Astrocyte (in vitro differentiated cells and primary cell): ENCODE measurements around the gene DIP2C. TPM values are rescaled to one million over a fixed set of nuclear protein-coding genes. Genes with fewer than 3 reads are reported as not detected.
"Not testable (repeated sequence)": the region's sequence is repeated elsewhere in the genome, so short reads cannot be mapped to it uniquely, and the experiment has no call there.

Source experiments
- DNase-seq: peaks from one replicate; pipeline ENCODE4 v3.0.0-alpha.2; 2010; ENCODE audit warnings: low read depth
- FAIRE-seq: peaks from 2 replicates; lab custom pipeline; 2011; peaks lifted over from hg19 to GRCh38; lab: Jason Lieb, UNC
- H2AFZ ChIP-seq: 2 replicates; pipeline ENCODE4 v1.6.0; 2012; ENCODE audit warnings: low read depth, low read length, inconsistent platforms
- H3K27ac ChIP-seq: 2 replicates; pipeline ENCODE4 v1.5.1; 2011; ENCODE audit warnings: low read depth, low read length, inconsistent platforms
- H3K27me3 ChIP-seq: 2 replicates; pipeline ENCODE4 v1.6.0; 2011; ENCODE audit warnings: low read length, inconsistent platforms; ENCODE audit not compliant: insufficient read depth
- H3K36me3 ChIP-seq: 2 replicates; pipeline ENCODE4 v1.5.1; 2011; ENCODE audit warnings: low read length, inconsistent platforms; ENCODE audit not compliant: insufficient read depth
- H3K4me1 ChIP-seq: 2 replicates; pipeline ENCODE4 v1.5.1; 2011; ENCODE audit warnings: low read length, inconsistent platforms; ENCODE audit not compliant: insufficient read depth
- H3K4me2 ChIP-seq: 2 replicates; pipeline ENCODE4 v1.6.0; 2012; ENCODE audit warnings: low read length, inconsistent platforms
- H3K4me3 ChIP-seq: 2 replicates; pipeline ENCODE4 v1.5.1; 2011; ENCODE audit warnings: low read depth, mild to moderate bottlenecking, low read length, inconsistent platforms; ENCODE audit not compliant: insufficient read depth
- H3K79me2 ChIP-seq: 2 replicates; pipeline ENCODE4 v1.6.0; 2012; ENCODE audit warnings: mild to moderate bottlenecking, low read length, inconsistent platforms; ENCODE audit not compliant: insufficient read depth
- H3K9ac ChIP-seq: 2 replicates; pipeline ENCODE4 v1.6.0; 2012; ENCODE audit warnings: mild to moderate bottlenecking, low read length, inconsistent platforms
- H3K9me3 ChIP-seq: 2 replicates; pipeline ENCODE4 v1.5.1; 2012; ENCODE audit warnings: low read depth, mild to moderate bottlenecking, low read length, inconsistent platforms; ENCODE audit not compliant: insufficient read depth
- H4K20me1 ChIP-seq: 2 replicates; pipeline ENCODE4 v1.6.0; 2012; ENCODE audit warnings: low read length, inconsistent platforms; ENCODE audit not compliant: insufficient read depth
- H3K27ac Mint-ChIP-seq: one replicate; pipeline ENCODE4 v1.8.0; 2021; ENCODE audit warnings: mild to moderate bottlenecking, mixed read lengths; ENCODE audit not compliant: unreplicated experiment
- H3K27me3 Mint-ChIP-seq: one replicate; pipeline ENCODE4 v1.8.0; 2021; ENCODE audit warnings: low read depth, mixed read lengths; ENCODE audit not compliant: unreplicated experiment
- H3K36me3 Mint-ChIP-seq: one replicate; pipeline ENCODE4 v1.8.0; 2021; ENCODE audit warnings: low read depth, mixed read lengths; ENCODE audit not compliant: unreplicated experiment
- H3K4me1 Mint-ChIP-seq: one replicate; pipeline ENCODE4 v1.8.0; 2021; ENCODE audit warnings: low read depth, mixed read lengths; ENCODE audit not compliant: unreplicated experiment
- H3K4me3 Mint-ChIP-seq: one replicate; pipeline ENCODE4 v1.8.0; 2021; ENCODE audit warnings: mild to moderate bottlenecking, moderate library complexity, mixed read lengths; ENCODE audit not compliant: unreplicated experiment
- H3K9me3 Mint-ChIP-seq: one replicate; pipeline ENCODE4 v1.8.0; 2021; ENCODE audit warnings: mild to moderate bottlenecking, mixed read lengths; ENCODE audit not compliant: unreplicated experiment
- EZH2 ChIP-seq: IDR thresholded peaks from 2 replicates; pipeline ENCODE4 v1.6.1; 2012; ENCODE audit warnings: mild to moderate bottlenecking, low read length, inconsistent platforms; ENCODE audit not compliant: insufficient read depth
- total RNA-seq: library from RNA; stranded (reverse); gene quantifications from 2 replicates; pipeline ENCODE4 v1.2.1, GENCODE V29; 2021
- TF ChIP-seq, protein P1 (sequence below): IDR thresholded peaks from 2 replicates; pipeline ENCODE4 v1.5.1; 2011; ENCODE audit warnings: low read depth, mild to moderate bottlenecking, inconsistent platforms, low read length, moderate library complexity; ENCODE audit not compliant: insufficient read depth

The DIP2C gene
- total RNA-seq, 1 donor from 2014 or later: 27.3 TPM

DNA sequence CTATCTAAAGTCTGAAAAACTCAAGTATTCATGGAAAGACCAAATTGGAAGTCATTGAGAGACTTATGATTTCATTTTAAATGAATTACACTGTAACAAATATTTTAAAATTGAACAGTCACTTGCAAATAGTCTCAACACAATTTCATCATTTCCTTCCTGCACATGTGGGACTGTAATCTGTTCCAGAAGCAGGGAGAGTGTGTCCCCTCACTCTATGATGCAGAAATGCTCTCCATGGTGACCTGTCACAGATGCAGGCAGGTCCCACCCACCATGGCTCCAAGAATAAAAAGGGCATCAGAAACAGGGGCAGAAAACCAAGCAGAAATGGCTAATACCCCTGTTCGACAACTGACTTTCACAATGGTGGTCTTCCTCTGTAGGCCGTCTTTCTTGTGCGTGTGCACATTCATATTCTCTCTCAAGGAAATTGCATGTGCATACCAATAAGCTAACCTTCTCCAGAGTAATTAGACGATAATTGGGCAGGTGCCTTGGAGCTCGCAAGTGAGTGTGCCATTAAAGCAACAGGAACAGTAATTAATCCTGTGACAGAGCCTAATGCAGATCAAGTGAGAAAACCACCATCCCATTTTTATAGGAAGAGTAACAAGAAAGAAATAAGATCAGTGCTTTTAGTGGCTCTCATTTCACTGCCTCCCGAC is 383.3 kb downstream of the DIP2C start:
- no peak for FAIRE-seq
- no peak overlapping the region for H3K4me3 ChIP-seq
- Mint-ChIP-seq H3K27me3 (no peaks in the 10 kb centered on the region), H3K9me3 (no peaks in the 10 kb centered on the region), H3K4me1 (peaks cover 9% of the 10 kb centered on the region), H3K27ac (no peak overlapping the region), H3K36me3 (peaks cover 21% of the 10 kb centered on the region), H3K4me3 (no peak overlapping the region)
- no peaks in the 10 kb centered on the region for H3K27me3 ChIP-seq
- H3K4me2 ChIP-seq: no peak overlapping the region
- no peaks in the 10 kb centered on the region for H3K9me3 ChIP-seq
- H4K20me1 ChIP-seq: peaks cover 16% of the 10 kb centered on the region
- peaks cover 13% of the 10 kb centered on the region for H3K36me3 ChIP-seq
- H3K79me2 ChIP-seq: no peaks in the 10 kb centered on the region
- H3K4me1 ChIP-seq: peaks cover 2% of the 10 kb centered on the region
- no peak overlapping the region for H3K27ac ChIP-seq
- no peak overlapping the region for H2AFZ ChIP-seq
- TF ChIP-seq EZH2: no peak
- TF ChIP-seq, protein P1, sequence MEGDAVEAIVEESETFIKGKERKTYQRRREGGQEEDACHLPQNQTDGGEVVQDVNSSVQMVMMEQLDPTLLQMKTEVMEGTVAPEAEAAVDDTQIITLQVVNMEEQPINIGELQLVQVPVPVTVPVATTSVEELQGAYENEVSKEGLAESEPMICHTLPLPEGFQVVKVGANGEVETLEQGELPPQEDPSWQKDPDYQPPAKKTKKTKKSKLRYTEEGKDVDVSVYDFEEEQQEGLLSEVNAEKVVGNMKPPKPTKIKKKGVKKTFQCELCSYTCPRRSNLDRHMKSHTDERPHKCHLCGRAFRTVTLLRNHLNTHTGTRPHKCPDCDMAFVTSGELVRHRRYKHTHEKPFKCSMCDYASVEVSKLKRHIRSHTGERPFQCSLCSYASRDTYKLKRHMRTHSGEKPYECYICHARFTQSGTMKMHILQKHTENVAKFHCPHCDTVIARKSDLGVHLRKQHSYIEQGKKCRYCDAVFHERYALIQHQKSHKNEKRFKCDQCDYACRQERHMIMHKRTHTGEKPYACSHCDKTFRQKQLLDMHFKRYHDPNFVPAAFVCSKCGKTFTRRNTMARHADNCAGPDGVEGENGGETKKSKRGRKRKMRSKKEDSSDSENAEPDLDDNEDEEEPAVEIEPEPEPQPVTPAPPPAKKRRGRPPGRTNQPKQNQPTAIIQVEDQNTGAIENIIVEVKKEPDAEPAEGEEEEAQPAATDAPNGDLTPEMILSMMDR: no peak
- H3K9ac ChIP-seq: no peak overlapping the region
- DNase-seq: no peak

DNA sequence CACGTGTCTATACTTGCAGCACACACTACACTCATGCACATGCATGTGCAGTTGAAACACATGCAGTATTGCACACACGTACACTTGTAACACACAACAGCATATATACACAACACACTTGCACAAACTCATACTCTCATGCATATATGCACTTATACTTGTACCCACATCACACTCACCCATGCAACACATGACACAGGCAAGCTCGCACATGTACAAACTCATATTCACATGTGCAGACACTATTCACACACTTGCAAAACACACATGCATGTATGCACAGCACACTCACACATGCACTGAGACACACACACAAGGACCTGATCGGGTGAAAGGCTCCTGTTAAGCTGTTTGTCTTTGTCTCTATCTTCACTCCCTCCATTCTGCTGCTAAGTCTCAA is 384.4 kb downstream of the DIP2C start:
- H3K9ac ChIP-seq: no peak overlapping the region
- H2AFZ ChIP-seq: no peak overlapping the region
- H3K27me3 ChIP-seq: no peaks in the 10 kb centered on the region
- H3K27ac ChIP-seq: no peak overlapping the region
- H3K4me1 Mint-ChIP-seq: peaks cover 3% of the 10 kb centered on the region
- no peaks in the 10 kb centered on the region for H3K9me3 Mint-ChIP-seq
- H3K4me1 ChIP-seq: no peaks in the 10 kb centered on the region
- no peaks in the 10 kb centered on the region for H3K9me3 ChIP-seq
- no peak overlapping the region for H3K4me3 Mint-ChIP-seq
- H3K79me2 ChIP-seq: no peaks in the 10 kb centered on the region
- H3K4me3 ChIP-seq: no peak overlapping the region
- DNase-seq: no peak
- no peak overlapping the region for H3K4me2 ChIP-seq
- TF ChIP-seq, protein P1: no peak
- no peak for TF ChIP-seq EZH2
- no peak overlapping the region for H3K27ac Mint-ChIP-seq
- peaks cover 12% of the 10 kb centered on the region for H4K20me1 ChIP-seq
- FAIRE-seq: no peak
- peaks cover 15% of the 10 kb centered on the region for H3K36me3 ChIP-seq
- peaks cover 20% of the 10 kb centered on the region for H3K36me3 Mint-ChIP-seq
- no peaks in the 10 kb centered on the region for H3K27me3 Mint-ChIP-seq

- H3K4me3 Mint-ChIP-seq: no peak overlapping the region
- TF ChIP-seq, protein P1: no peak
- TF ChIP-seq EZH2: no peak
- no peak for FAIRE-seq
These were observed 387.9 kb downstream of the DIP2C start for GRCh38 chr10:301536-301935.

DNA sequence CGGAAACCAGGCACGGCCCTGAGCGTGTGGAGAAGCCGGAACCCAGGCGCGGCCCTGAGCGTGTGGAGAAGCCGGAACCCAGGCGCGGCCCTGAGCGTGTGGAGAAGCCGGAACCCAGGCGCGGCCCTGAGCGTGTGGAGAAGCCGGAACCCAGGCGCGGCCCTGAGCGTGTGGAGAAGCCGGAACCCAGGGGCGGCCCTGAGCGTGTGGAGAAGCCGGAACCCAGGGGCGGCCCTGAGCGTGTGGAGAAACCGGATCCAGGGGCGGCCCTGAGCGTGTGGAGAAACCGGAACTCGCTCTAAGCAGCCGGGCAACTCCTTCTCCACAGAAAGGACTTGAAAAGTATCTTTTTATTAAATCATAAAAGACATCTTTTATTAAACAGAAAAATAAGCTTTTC is 388.9 kb downstream of the DIP2C start:
- H3K9ac ChIP-seq, H3K4me3 ChIP-seq, H3K27ac ChIP-seq, H3K4me1 Mint-ChIP-seq, H2AFZ ChIP-seq, H3K9me3 Mint-ChIP-seq, H3K4me2 ChIP-seq, H3K4me3 Mint-ChIP-seq, H4K20me1 ChIP-seq, H3K27ac Mint-ChIP-seq, DNase-seq, H3K9me3 ChIP-seq, H3K36me3 ChIP-seq, H3K79me2 ChIP-seq, H3K27me3 ChIP-seq, FAIRE-seq, H3K27me3 Mint-ChIP-seq: not testable (repeated sequence)
- peaks cover 13% of the 10 kb centered on the region for H3K4me1 ChIP-seq
- peaks cover 15% of the 10 kb centered on the region for H3K36me3 Mint-ChIP-seq

More at GRCh38 chr10:301536-301935, 387.9 kb downstream of the DIP2C start:
- Histone ChIP-seq H3K79me2 (no peaks in the 10 kb centered on the region), H3K4me2 (no peak overlapping the region), H3K4me3 (no peak overlapping the region), H3K9ac (no peak overlapping the region), H3K4me1 (peaks cover 13% of the 10 kb centered on the region), H3K27me3 (no peaks in the 10 kb centered on the region), H4K20me1 (peaks cover 10% of the 10 kb centered on the region), H3K27ac (no peak overlapping the region), H3K9me3 (no peaks in the 10 kb centered on the region), H3K36me3 (peaks cover 8% of the 10 kb centered on the region), H2AFZ (no peak overlapping the region)
- Mint-ChIP-seq H3K4me1 (peaks cover 8% of the 10 kb centered on the region), H3K27ac (no peak overlapping the region), H3K9me3 (peaks cover under 1% of the 10 kb centered on the region), H3K36me3 (peaks cover 16% of the 10 kb centered on the region), H3K27me3 (no peaks in the 10 kb centered on the region)
- DNase-seq: no peak
